Mucosa of descending colon (tissue), 3 donors: ENCODE measurements around the gene GAK. TPM values are rescaled to one million over a fixed set of nuclear protein-coding genes. Genes with fewer than 3 reads are reported as not detected.

ENCODE experiments used
- ATAC-seq: fragments of 200-7000 bp; cut with Tn5 transposase; one replicate; pipeline ENCODE4 v1.9.1; 2020; ENCODE audit warnings: mild to moderate bottlenecking, moderate library complexity
- DNase-seq, 3 donors: peaks; one replicate each; pipeline ENCODE4 v3.0.0-alpha.2; 2020
- H3K36me3 ChIP-seq: fragments of 200-600 bp; one replicate; pipeline ENCODE4 v1.8.0; 2021; ENCODE audit warnings: low read depth, mild to moderate bottlenecking
- H3K4me1 ChIP-seq: fragments of 200-600 bp; one replicate; pipeline ENCODE4 v1.8.0; 2021; ENCODE audit warnings: low read depth, mild to moderate bottlenecking
- H3K4me3 ChIP-seq: fragments of 200-600 bp; one replicate; pipeline ENCODE4 v1.8.0; 2021; ENCODE audit warnings: mild to moderate bottlenecking
- H3K9me3 ChIP-seq: fragments of 200-600 bp; one replicate; pipeline ENCODE4 v1.8.0; 2021; ENCODE audit warnings: mild to moderate bottlenecking
- CTCF ChIP-seq: fragments of 200-600 bp; IDR thresholded peaks from one replicate; pipeline ENCODE4 v1.8.0; 2022; ENCODE audit warnings: antibody characterized with exemption, mild to moderate bottlenecking
- intact Hi-C, 2 donors: fragments of 100-400 bp; cut with DNase I in 1 of 2; cut with micrococcal nuclease in 1 of 2; formaldehyde crosslinking; loops; one replicate each; pipeline versions ENCODE4 v1.11.0 to v1.11.1; 2022; cut with DNase I, micrococcal nuclease
- total RNA-seq, 3 donors: library from RNA; stranded (reverse); fragmentation: NEBNext Ultra II Directional in 2 of 3; extraction: Animal tissue kit (Norgen Biotek cat#: 25700) in 2 of 3; gene quantifications; one replicate each; pipeline versions ENCODE4 v1.2.1 to v1.2.4, GENCODE V29; 2021 to 2023
- donor health status: DM: no; HTN: no; CAD: no; lungs with moderate emphysema.
- donor health status: DM: no; HTN: no; CAD: no.
- donor health status: DM: no; HTN: yes; CAD: no.

The GAK gene
- total RNA-seq, 3 donors from 2014 or later = 155 to 259 (median 244) TPM

DNA sequence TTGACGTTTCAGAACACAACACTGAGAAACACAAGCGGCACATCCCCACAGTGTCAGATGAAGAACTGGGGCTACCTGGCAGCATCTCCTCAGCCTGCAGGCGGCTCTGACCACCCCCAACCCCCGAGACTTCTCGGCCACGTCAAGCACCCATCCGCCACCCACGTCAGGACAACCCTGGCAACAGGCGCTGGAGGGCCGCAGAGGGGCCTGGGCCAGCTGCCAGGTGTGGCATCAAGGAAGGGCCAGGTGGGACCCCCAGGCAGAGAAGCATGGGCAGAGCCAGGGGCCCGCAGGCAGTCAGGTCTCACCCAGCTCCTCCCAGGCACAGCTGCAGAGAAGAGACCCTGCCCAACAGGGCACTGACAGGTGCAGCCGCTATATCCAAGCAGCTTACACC is 22.3 kb downstream of the GAK start:
- Histone ChIP-seq H3K9me3 (no peaks in the 10 kb centered on the region), H3K36me3 (no peaks in the 10 kb centered on the region), H3K4me1 (no peaks in the 10 kb centered on the region), H3K4me3 (no peak overlapping the region)
- no peak for TF ChIP-seq CTCF
- no peak for ATAC-seq
- DNase-seq = peak in 2 of 3 donors; percentile 17 to 37
- intact Hi-C loops = no loop called here

DNA sequence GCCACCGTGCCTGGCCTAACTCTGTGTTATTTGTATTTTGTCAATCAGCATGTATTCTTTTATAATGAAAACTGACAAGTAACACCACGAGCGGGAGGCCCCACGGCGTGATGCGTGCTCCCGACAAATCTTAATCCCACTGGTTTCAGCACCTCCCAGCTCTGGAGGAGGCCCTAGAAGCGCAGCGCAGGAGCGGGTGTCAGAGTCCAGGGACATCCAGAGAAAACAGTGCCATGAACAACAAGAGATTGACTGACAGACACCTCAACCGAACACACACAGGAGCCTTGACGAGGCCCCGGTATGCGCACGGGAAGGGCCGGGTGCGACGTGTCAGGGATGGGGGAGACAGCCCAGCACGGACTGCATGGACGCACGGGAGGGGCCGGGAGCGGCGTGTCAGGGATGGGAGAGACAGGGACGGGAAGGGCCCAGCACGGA is 23.0 kb downstream of the GAK start:
- Histone ChIP-seq H3K4me1 (no peaks in the 10 kb centered on the region), H3K4me3 (no peak overlapping the region), H3K9me3 (no peaks in the 10 kb centered on the region), H3K36me3 (no peaks in the 10 kb centered on the region)
- ATAC-seq (no peak), DNase-seq (peak in 1 of 3 donors; percentile 34)
- TF ChIP-seq CTCF = no peak
- intact Hi-C loops = no loop called here

GRCh38 chr4:907691-908425 is 24.3 kb downstream of the GAK start:
- Histone ChIP-seq H3K4me3 (no peak overlapping the region), H3K4me1 (no peaks in the 10 kb centered on the region), H3K36me3 (no peaks in the 10 kb centered on the region), H3K9me3 (no peaks in the 10 kb centered on the region)
- DNase-seq (no peak), ATAC-seq (no peak)
- TF ChIP-seq CTCF = no peak
- intact Hi-C loops = no loop called here

GRCh38 chr4:907103-907400 is 25.1 kb downstream of the GAK start:
- Histone ChIP-seq H3K9me3 (no peaks in the 10 kb centered on the region), H3K36me3 (no peaks in the 10 kb centered on the region), H3K4me1 (no peaks in the 10 kb centered on the region), H3K4me3 (no peak overlapping the region)
- DNase-seq (no peak), ATAC-seq (no peak)
- TF ChIP-seq CTCF = no peak
- intact Hi-C loops = no loop called here

- intact Hi-C loops = no loop called here
- DNase-seq (no peak), ATAC-seq (no peak)
- Histone ChIP-seq H3K4me1 (no peaks in the 10 kb centered on the region), H3K9me3 (no peaks in the 10 kb centered on the region), H3K36me3 (no peaks in the 10 kb centered on the region), H3K4me3 (no peak overlapping the region)
- no peak for TF ChIP-seq CTCF
Observed at GRCh38 chr4:906339-907102, 25.6 kb downstream of the GAK start.
